ENCODE data around the gene TBCC. TPM values are rescaled to one million over a fixed set of nuclear protein-coding genes. Genes with fewer than 3 reads are reported as not detected.
"Not testable (repeated sequence)": the region's sequence is repeated elsewhere in the genome, so short reads cannot be mapped to it uniquely, and the experiment has no call there.

Gene TBCC
- total RNA-seq, 1 donor from 2014 or later = 19.5 TPM

- H3K27ac Mint-ChIP-seq = no peak overlapping the region
- TF ChIP-seq CTCF (IDR thresholded peaks at IDR 0.05; ENCODE audit: unreplicated experiment) = no peak
- no peaks in the 10 kb centered on the region for H3K4me1 Mint-ChIP-seq
- no peak overlapping the region for H3K4me3 Mint-ChIP-seq
- DNase-seq (ENCODE audit: low spot score in 2 of 2, unreplicated experiment in 2 of 2) = no peak
- H3K9me3 Mint-ChIP-seq = peaks cover 9% of the 10 kb centered on the region
- no peaks in the 10 kb centered on the region for H3K36me3 Mint-ChIP-seq
- H3K27me3 Mint-ChIP-seq (ENCODE audit: low read depth) = peaks cover 2% of the 10 kb centered on the region
Observed at GRCh38 chr6:42707595-42707994, 38.3 kb downstream of the TBCC start.

GRCh38 chr6:42704937-42705374, 40.9 kb downstream of the TBCC start:
- Mint-ChIP-seq H3K27ac (no peak overlapping the region), H3K4me3 (no peak overlapping the region), H3K9me3 (no peaks in the 10 kb centered on the region), H3K4me1 (no peaks in the 10 kb centered on the region), H3K36me3 (no peaks in the 10 kb centered on the region), H3K27me3 (ENCODE audit: low read depth) (peaks cover 2% of the 10 kb centered on the region)
- no peak for TF ChIP-seq CTCF (IDR thresholded peaks at IDR 0.05; ENCODE audit: unreplicated experiment)
- DNase-seq (ENCODE audit: low spot score in 2 of 2, unreplicated experiment in 2 of 2) = no peak

- Mint-ChIP-seq H3K4me1 (no peaks in the 10 kb centered on the region), H3K27ac (no peak overlapping the region), H3K27me3 (ENCODE audit: low read depth) (peaks cover 2% of the 10 kb centered on the region), H3K4me3 (no peak overlapping the region), H3K36me3 (no peaks in the 10 kb centered on the region), H3K9me3 (no peaks in the 10 kb centered on the region)
- DNase-seq (ENCODE audit: low spot score in 2 of 2, unreplicated experiment in 2 of 2) = no peak
- TF ChIP-seq CTCF (IDR thresholded peaks at IDR 0.05; ENCODE audit: unreplicated experiment) = no peak
Observed at GRCh38 chr6:42704251-42704936, 41.5 kb downstream of the TBCC start.

- not testable (repeated sequence) for H3K27ac Mint-ChIP-seq; H3K4me1 Mint-ChIP-seq; H3K27me3 Mint-ChIP-seq (ENCODE audit: low read depth); H3K4me3 Mint-ChIP-seq; H3K36me3 Mint-ChIP-seq; H3K9me3 Mint-ChIP-seq; DNase-seq (ENCODE audit: low spot score in 2 of 2, unreplicated experiment in 2 of 2)
Observed at GRCh38 chr6:42702786-42703185, 43.1 kb downstream of the TBCC start.

- no peak overlapping the region for H3K4me3 Mint-ChIP-seq
- no peaks in the 10 kb centered on the region for H3K27me3 Mint-ChIP-seq (ENCODE audit: low read depth)
- no peaks in the 10 kb centered on the region for H3K9me3 Mint-ChIP-seq
- no peak overlapping the region for H3K27ac Mint-ChIP-seq
- no peaks in the 10 kb centered on the region for H3K36me3 Mint-ChIP-seq
- DNase-seq (ENCODE audit: low spot score in 2 of 2, unreplicated experiment in 2 of 2) = no peak
- H3K4me1 Mint-ChIP-seq = no peaks in the 10 kb centered on the region
- no peak for TF ChIP-seq CTCF (IDR thresholded peaks at IDR 0.05; ENCODE audit: unreplicated experiment)
Observed at GRCh38 chr6:42702200-42702599, 43.7 kb downstream of the TBCC start.

- no peak for TF ChIP-seq CTCF (IDR thresholded peaks at IDR 0.05; ENCODE audit: unreplicated experiment)
- H3K36me3 Mint-ChIP-seq = peaks cover 6% of the 10 kb centered on the region
- no peak overlapping the region for H3K4me3 Mint-ChIP-seq
- no peaks in the 10 kb centered on the region for H3K27me3 Mint-ChIP-seq (ENCODE audit: low read depth)
- no peaks in the 10 kb centered on the region for H3K4me1 Mint-ChIP-seq
- H3K27ac Mint-ChIP-seq = no peak overlapping the region
- H3K9me3 Mint-ChIP-seq = no peaks in the 10 kb centered on the region
- no peak for DNase-seq (ENCODE audit: low spot score in 2 of 2, unreplicated experiment in 2 of 2)
Observed at GRCh38 chr6:42698217-42698616, 47.7 kb downstream of the TBCC start.
